H1 (cell line): Measurements from ENCODE around the gene CNTROB. TPM values are rescaled to one million over a fixed set of nuclear protein-coding genes. Genes with fewer than 3 reads are reported as not detected.

Source experiments
- CTCF ChIP-seq, 3 experiments: IDR thresholded peaks; 1 replicate in 2 of 3; 2 replicates in 1 of 3; pipeline versions ENCODE4 v1.5.1 to v1.6.1; 2011; ENCODE audit warnings: low read length in 3 of 3, mild to moderate bottlenecking in 3 of 3, inconsistent platforms in 2 of 3, low read depth in 1 of 3, moderate library complexity in 1 of 3; ENCODE audit not compliant: insufficient read depth in 1 of 3; ENCODE audit errors: control extremely low read depth in 1 of 3
- RFX5 ChIP-seq: IDR thresholded peaks from 2 replicates; pipeline ENCODE4 v1.6.1; 2011; ENCODE audit warnings: low read depth, low read length, improper control_type of control experiment, borderline replicate concordance
- SP1 ChIP-seq: IDR thresholded peaks from 2 replicates; pipeline ENCODE4 v1.6.1; 2011; ENCODE audit warnings: low read depth, low read length
- SUZ12 ChIP-seq: fragments of 200-600 bp; sonication (generic); IDR thresholded peaks from 2 replicates; pipeline ENCODE4 v1.6.1; 2012; ENCODE audit warnings: mild to moderate bottlenecking, inconsistent platforms, low read length, moderate library complexity, mixed read lengths
- TEAD4 ChIP-seq: IDR thresholded peaks from 2 replicates; pipeline ENCODE4 v1.6.1; 2012; ENCODE audit warnings: low read depth, low read length, inconsistent platforms, mixed read lengths
- polyA plus RNA-seq, 7 experiments: library from polyadenylated mRNA; depleted of rRNA in 3 of 7; stranded (reverse) in 5 of 7; unstranded in 2 of 7; fragments of >200 nt in 5 of 7; fragments of 200-250 nt in 2 of 7; gene quantifications; 1 replicate in 5 of 7; 2 replicates in 1 of 7; 4 replicates in 1 of 7; pipeline versions ENCODE4 v1.2.1 to v1.2.3, GENCODE V29; 2011 to 2013; ENCODE audit warnings: missing spikeins in 2 of 7, mixed read lengths in 2 of 7
- total RNA-seq: library from RNA; stranded (reverse); fragmentation: NEBNext Ultra II Directional; extraction: Animal tissue kit (Norgen Biotek cat#: 25700); gene quantifications from 2 replicates; pipeline ENCODE4 v1.2.1, GENCODE V29; 2021
- TF ChIP-seq, protein P1 (sequence below): fragments of 300-600 bp; sonication (generic); IDR thresholded peaks from 2 replicates; pipeline ENCODE4 v1.7.1; 2012; ENCODE audit warnings: low read length, moderate library complexity, mild to moderate bottlenecking, inconsistent platforms; ENCODE audit not compliant: insufficient replicate concordance

CNTROB gene
- total and polyA plus RNA-seq, 2 of the 8 experiments (the other 6 are each of a cell fraction or from before 2014, with no cell fraction given): 20.5 to 31.9 TPM

- TF ChIP-seq, protein P1, sequence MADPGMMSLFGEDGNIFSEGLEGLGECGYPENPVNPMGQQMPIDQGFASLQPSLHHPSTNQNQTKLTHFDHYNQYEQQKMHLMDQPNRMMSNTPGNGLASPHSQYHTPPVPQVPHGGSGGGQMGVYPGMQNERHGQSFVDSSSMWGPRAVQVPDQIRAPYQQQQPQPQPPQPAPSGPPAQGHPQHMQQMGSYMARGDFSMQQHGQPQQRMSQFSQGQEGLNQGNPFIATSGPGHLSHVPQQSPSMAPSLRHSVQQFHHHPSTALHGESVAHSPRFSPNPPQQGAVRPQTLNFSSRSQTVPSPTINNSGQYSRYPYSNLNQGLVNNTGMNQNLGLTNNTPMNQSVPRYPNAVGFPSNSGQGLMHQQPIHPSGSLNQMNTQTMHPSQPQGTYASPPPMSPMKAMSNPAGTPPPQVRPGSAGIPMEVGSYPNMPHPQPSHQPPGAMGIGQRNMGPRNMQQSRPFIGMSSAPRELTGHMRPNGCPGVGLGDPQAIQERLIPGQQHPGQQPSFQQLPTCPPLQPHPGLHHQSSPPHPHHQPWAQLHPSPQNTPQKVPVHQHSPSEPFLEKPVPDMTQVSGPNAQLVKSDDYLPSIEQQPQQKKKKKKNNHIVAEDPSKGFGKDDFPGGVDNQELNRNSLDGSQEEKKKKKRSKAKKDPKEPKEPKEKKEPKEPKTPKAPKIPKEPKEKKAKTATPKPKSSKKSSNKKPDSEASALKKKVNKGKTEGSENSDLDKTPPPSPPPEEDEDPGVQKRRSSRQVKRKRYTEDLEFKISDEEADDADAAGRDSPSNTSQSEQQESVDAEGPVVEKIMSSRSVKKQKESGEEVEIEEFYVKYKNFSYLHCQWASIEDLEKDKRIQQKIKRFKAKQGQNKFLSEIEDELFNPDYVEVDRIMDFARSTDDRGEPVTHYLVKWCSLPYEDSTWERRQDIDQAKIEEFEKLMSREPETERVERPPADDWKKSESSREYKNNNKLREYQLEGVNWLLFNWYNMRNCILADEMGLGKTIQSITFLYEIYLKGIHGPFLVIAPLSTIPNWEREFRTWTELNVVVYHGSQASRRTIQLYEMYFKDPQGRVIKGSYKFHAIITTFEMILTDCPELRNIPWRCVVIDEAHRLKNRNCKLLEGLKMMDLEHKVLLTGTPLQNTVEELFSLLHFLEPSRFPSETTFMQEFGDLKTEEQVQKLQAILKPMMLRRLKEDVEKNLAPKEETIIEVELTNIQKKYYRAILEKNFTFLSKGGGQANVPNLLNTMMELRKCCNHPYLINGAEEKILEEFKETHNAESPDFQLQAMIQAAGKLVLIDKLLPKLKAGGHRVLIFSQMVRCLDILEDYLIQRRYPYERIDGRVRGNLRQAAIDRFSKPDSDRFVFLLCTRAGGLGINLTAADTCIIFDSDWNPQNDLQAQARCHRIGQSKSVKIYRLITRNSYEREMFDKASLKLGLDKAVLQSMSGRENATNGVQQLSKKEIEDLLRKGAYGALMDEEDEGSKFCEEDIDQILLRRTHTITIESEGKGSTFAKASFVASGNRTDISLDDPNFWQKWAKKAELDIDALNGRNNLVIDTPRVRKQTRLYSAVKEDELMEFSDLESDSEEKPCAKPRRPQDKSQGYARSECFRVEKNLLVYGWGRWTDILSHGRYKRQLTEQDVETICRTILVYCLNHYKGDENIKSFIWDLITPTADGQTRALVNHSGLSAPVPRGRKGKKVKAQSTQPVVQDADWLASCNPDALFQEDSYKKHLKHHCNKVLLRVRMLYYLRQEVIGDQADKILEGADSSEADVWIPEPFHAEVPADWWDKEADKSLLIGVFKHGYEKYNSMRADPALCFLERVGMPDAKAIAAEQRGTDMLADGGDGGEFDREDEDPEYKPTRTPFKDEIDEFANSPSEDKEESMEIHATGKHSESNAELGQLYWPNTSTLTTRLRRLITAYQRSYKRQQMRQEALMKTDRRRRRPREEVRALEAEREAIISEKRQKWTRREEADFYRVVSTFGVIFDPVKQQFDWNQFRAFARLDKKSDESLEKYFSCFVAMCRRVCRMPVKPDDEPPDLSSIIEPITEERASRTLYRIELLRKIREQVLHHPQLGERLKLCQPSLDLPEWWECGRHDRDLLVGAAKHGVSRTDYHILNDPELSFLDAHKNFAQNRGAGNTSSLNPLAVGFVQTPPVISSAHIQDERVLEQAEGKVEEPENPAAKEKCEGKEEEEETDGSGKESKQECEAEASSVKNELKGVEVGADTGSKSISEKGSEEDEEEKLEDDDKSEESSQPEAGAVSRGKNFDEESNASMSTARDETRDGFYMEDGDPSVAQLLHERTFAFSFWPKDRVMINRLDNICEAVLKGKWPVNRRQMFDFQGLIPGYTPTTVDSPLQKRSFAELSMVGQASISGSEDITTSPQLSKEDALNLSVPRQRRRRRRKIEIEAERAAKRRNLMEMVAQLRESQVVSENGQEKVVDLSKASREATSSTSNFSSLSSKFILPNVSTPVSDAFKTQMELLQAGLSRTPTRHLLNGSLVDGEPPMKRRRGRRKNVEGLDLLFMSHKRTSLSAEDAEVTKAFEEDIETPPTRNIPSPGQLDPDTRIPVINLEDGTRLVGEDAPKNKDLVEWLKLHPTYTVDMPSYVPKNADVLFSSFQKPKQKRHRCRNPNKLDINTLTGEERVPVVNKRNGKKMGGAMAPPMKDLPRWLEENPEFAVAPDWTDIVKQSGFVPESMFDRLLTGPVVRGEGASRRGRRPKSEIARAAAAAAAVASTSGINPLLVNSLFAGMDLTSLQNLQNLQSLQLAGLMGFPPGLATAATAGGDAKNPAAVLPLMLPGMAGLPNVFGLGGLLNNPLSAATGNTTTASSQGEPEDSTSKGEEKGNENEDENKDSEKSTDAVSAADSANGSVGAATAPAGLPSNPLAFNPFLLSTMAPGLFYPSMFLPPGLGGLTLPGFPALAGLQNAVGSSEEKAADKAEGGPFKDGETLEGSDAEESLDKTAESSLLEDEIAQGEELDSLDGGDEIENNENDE: no peak
- TF ChIP-seq CTCF (IDR thresholded peaks at IDR 0.05; ENCODE audit: control extremely low read depth in 1 of 3, insufficient read depth in 1 of 3, low read depth in 1 of 3, low read length in 3 of 3): no peak
- no peak for TF ChIP-seq SUZ12
- no peak for TF ChIP-seq RFX5
- TF ChIP-seq TEAD4: no peak
- no peak for TF ChIP-seq SP1
These were observed 48.1 kb upstream of the CNTROB start (continued) for GRCh38 chr17:7883781-7884386.
